HCT116 (cell line): ENCODE results near the gene LIPK. TPM values are rescaled to one million over a fixed set of nuclear protein-coding genes. Genes with fewer than 3 reads are reported as not detected.
A peak's percentile ranks its signal among the peaks of the same experiment; 100 is the strongest.

ENCODE experiments used
- ATAC-seq: fragments of 200-7000 bp; cut with Tn5 transposase; 2 replicates; pipeline ENCODE4 v1.9.1; 2020; ENCODE audit warnings: mild to moderate bottlenecking, moderate library complexity
- BruUV-seq: library from RNA; stranded (reverse); fragments of 400-500 nt; replicated peaks from 2 replicates; lab custom pipeline; 2021; lab: Mats Ljungman, UMichigan
- CTCF ChIA-PET: fragments of 300-600 bp; sonication (Branson Sonifier 250); formaldehyde crosslinking; loops from one replicate; lab custom pipeline; 2021; ENCODE audit warnings: antibody characterized with exemption; lab: Charles Lee
- POLR2A ChIA-PET: fragments of 300-600, 350-600 bp; sonication (Branson Sonifier 250); formaldehyde crosslinking; loops from one replicate; lab custom pipeline; 2021; ENCODE audit warnings: antibody characterized with exemption; lab: Charles Lee
- RAD21 ChIA-PET, 2 experiments: fragments of 300-600 bp; sonication (Branson Sonifier 250); formaldehyde crosslinking; loops; one replicate each; lab custom pipeline; 2023; ENCODE audit warnings: low total read pairs in 2 of 2; ENCODE audit not compliant: uncharacterized antibody in 2 of 2, unreplicated experiment in 2 of 2, low non-redundant PET in 1 of 2; lab: Charles Lee
- DNase-seq: peaks from one replicate; pipeline ENCODE4 v3.0.0-alpha.2; 2010; ENCODE audit warnings: low read depth, low spot score
- H2AFZ ChIP-seq: fragments of 200-600 bp; shearing (Covaris generic), sonication (generic); 2 replicates; pipeline ENCODE4 v1.6.1; 2017; ENCODE audit warnings: low read depth, mixed run types, mixed read lengths, antibody characterized with exemption, low read length; ENCODE audit not compliant: poor library complexity, severe bottlenecking
- H3K27ac ChIP-seq: 2 replicates; pipeline ENCODE4 v1.5.1; 2012; ENCODE audit warnings: low read depth, low read length
- H3K27me3 ChIP-seq: fragments of 200-600 bp; sonication (generic); 2 replicates; pipeline ENCODE4 v1.6.1; 2016; ENCODE audit warnings: mixed run types, low read length, mixed read lengths; ENCODE audit not compliant: insufficient read depth
- H3K36me3 ChIP-seq, 2 experiments: fragments of 200-500 bp in 1 of 2; fragments of 200-600 bp in 1 of 2; sonication (Bioruptor generic) in 1 of 2; sonication (generic) in 1 of 2; 2 replicates each; pipeline versions ENCODE4 v1.5.1 to v1.6.1; 2014 to 2016; ENCODE audit warnings: low read length in 2 of 2, inconsistent platforms in 1 of 2, mixed read lengths in 1 of 2, mixed run types in 1 of 2; ENCODE audit not compliant: insufficient read depth in 2 of 2, control insufficient read depth in 1 of 2
- H3K4me1 ChIP-seq, 2 experiments: fragments of 200-600 bp in 1 of 2; sonication (generic) in 1 of 2; 2 replicates each; pipeline versions ENCODE4 v1.5.1 to v1.6.1; 2012 to 2017; ENCODE audit warnings: low read length in 2 of 2, inconsistent platforms in 1 of 2, mild to moderate bottlenecking in 1 of 2, mixed read lengths in 1 of 2, mixed run types in 1 of 2, moderate library complexity in 1 of 2; ENCODE audit not compliant: insufficient read depth in 2 of 2, control insufficient read depth in 1 of 2
- H3K4me2 ChIP-seq: fragments of 200-600 bp; sonication (generic); 2 replicates; pipeline ENCODE4 v1.6.1; 2017; ENCODE audit warnings: mixed run types, low read length, mixed read lengths
- H3K4me3 ChIP-seq, 2 experiments: fragments of 200-600 bp in 1 of 2; sonication (generic) in 1 of 2; replicated peaks in 1 of 2; 2 replicates each; pipeline ENCODE4 v1.5.1; 2011 to 2016; ENCODE audit warnings: low read length in 2 of 2, control low read depth in 1 of 2, low read depth in 1 of 2, mild to moderate bottlenecking in 1 of 2, mixed read lengths in 1 of 2, mixed run types in 1 of 2
- H3K79me2 ChIP-seq: fragments of 200-600 bp; sonication (generic); 2 replicates; pipeline ENCODE4 v1.6.1; 2017; ENCODE audit warnings: mild to moderate bottlenecking, mixed run types, low read length, moderate library complexity, mixed read lengths; ENCODE audit not compliant: insufficient read depth
- H3K9ac ChIP-seq: fragments of 200-600 bp; sonication (generic); 2 replicates; pipeline ENCODE4 v1.6.1; 2016; ENCODE audit warnings: low read length, mixed read lengths
- H3K9me2 ChIP-seq: fragments of 200-600 bp; sonication (generic), shearing (Covaris generic); 2 replicates; pipeline ENCODE4 v1.6.1; 2017; ENCODE audit warnings: mixed run types, mild to moderate bottlenecking, moderate library complexity; ENCODE audit not compliant: insufficient read depth
- H3K9me3 ChIP-seq, 2 experiments: fragments of 200-500 bp in 1 of 2; fragments of 200-600 bp in 1 of 2; sonication (Bioruptor generic) in 1 of 2; sonication (generic) in 1 of 2; 2 replicates each; pipeline ENCODE4 v1.6.1; 2014 to 2017; ENCODE audit warnings: low read length in 2 of 2, mixed read lengths in 2 of 2, inconsistent platforms in 1 of 2, low read depth in 1 of 2, mild to moderate bottlenecking in 1 of 2, mixed run types in 1 of 2, moderate library complexity in 1 of 2; ENCODE audit not compliant: control insufficient read depth in 1 of 2, insufficient read depth in 1 of 2
- H4K20me1 ChIP-seq: fragments of 200-600 bp; sonication (generic), shearing (Covaris generic); 2 replicates; pipeline ENCODE4 v1.6.1; 2017; ENCODE audit warnings: mixed run types, mild to moderate bottlenecking, moderate library complexity; ENCODE audit not compliant: insufficient read depth
- CBX3 ChIP-seq: IDR thresholded peaks from 2 replicates; pipeline ENCODE4 v1.6.1; 2012; ENCODE audit warnings: low read depth
- CEBPB ChIP-seq: IDR thresholded peaks from 2 replicates; pipeline ENCODE4 v1.6.1; 2012; ENCODE audit warnings: low read depth
- EZH2 ChIP-seq: fragments of 200-600 bp; sonication (generic); IDR thresholded peaks from 2 replicates; pipeline ENCODE4 v1.6.1; 2017; ENCODE audit warnings: antibody characterized with exemption, mixed run types
- EZH2phosphoT487 ChIP-seq: fragments of 200-600 bp; IDR thresholded peaks from 2 replicates; pipeline ENCODE4 v1.6.1; 2018; ENCODE audit warnings: antibody characterized with exemption, borderline replicate concordance
- JUND ChIP-seq: IDR thresholded peaks from 2 replicates; pipeline ENCODE4 v1.6.1; 2012
- RAD21 ChIP-seq: IDR thresholded peaks from 2 replicates; pipeline ENCODE4 v1.6.1; 2012; ENCODE audit warnings: low read depth, mild to moderate bottlenecking
- SIN3A ChIP-seq: IDR thresholded peaks from 2 replicates; pipeline ENCODE4 v1.6.1; 2012; ENCODE audit warnings: low read depth
- SP1 ChIP-seq: IDR thresholded peaks from 2 replicates; pipeline ENCODE4 v1.6.1; 2012; ENCODE audit warnings: low read depth
- SRF ChIP-seq: IDR thresholded peaks from 2 replicates; pipeline ENCODE4 v1.6.1; 2012; ENCODE audit warnings: low read depth
- TCF7L2 ChIP-seq: IDR thresholded peaks from 2 replicates; pipeline ENCODE4 v1.7.0; 2011; ENCODE audit warnings: borderline replicate concordance, inconsistent platforms; ENCODE audit not compliant: insufficient read depth, insufficient read length; ENCODE audit errors: extremely low read depth
- YY1 ChIP-seq: IDR thresholded peaks from 2 replicates; pipeline ENCODE4 v1.6.1; 2011; ENCODE audit warnings: low read length, low read depth, moderate library complexity, mild to moderate bottlenecking; ENCODE audit not compliant: insufficient replicate concordance; ENCODE audit errors: extremely low read depth
- ZFX ChIP-seq: fragments of 450-650 bp; IDR thresholded peaks from 2 replicates; pipeline ENCODE4 v1.6.1; 2017
- intact Hi-C: fragments of 100-400 bp; cut with micrococcal nuclease; formaldehyde crosslinking; loops from 2 replicates; pipeline ENCODE4 v1.10.0; 2022
- total RNA-seq: library from RNA; stranded (reverse); gene quantifications from one replicate; pipeline ENCODE4 v1.2.1, GENCODE V29; 2021; ENCODE audit not compliant: unreplicated experiment
- TF ChIP-seq, protein P1 (sequence below): IDR thresholded peaks from 2 replicates; pipeline ENCODE4 v1.6.1; 2012
- TF ChIP-seq, protein P2 (sequence below), 3 experiments: fragments of 200-600 bp in 1 of 3; sonication (generic) in 1 of 3; IDR thresholded peaks in 2 of 3; conservative IDR thresholded peaks in 1 of 3; 2 replicates each; pipeline ENCODE4 v1.5.1; 2012 to 2017; ENCODE audit warnings: low read depth in 2 of 3, low read length in 2 of 3, antibody characterized with exemption in 1 of 3, borderline replicate concordance in 1 of 3, control low read depth in 1 of 3, mild to moderate bottlenecking in 1 of 3, mixed read lengths in 1 of 3, mixed run types in 1 of 3, moderate library complexity in 1 of 3; ENCODE audit not compliant: insufficient read depth in 1 of 3
- TF ChIP-seq, protein P3 (sequence below): IDR thresholded peaks from 2 replicates; pipeline ENCODE4 v1.6.1; 2012; ENCODE audit warnings: low read depth

Gene LIPK
- total RNA-seq, 1 experiment from 2014 or later, result not detected

DNA sequence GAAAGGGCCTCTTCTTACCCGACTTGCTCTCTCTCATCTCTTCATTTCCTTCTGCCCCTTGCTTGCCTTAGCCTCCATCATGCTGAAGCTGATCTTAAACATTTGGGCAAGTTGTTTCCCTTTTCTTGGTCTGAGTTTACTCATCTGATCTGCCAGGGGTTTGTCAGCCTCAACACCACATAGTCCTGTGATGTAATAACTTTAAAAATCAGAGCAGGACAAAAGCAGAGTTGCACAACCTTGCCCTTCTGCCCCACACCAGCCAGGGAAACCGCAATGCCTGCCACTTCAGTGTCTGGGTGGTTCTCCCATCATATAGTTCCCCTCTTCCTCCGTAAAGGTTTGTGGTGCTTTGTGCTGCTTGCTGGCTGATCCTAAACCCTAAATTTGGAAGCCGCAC, 86.6 kb downstream of the LIPK start (continued):
- TF ChIP-seq, protein P1, sequence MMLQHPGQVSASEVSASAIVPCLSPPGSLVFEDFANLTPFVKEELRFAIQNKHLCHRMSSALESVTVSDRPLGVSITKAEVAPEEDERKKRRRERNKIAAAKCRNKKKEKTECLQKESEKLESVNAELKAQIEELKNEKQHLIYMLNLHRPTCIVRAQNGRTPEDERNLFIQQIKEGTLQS, result no peak
- TF ChIP-seq CBX3, result no peak
- TF ChIP-seq, protein P2, sequence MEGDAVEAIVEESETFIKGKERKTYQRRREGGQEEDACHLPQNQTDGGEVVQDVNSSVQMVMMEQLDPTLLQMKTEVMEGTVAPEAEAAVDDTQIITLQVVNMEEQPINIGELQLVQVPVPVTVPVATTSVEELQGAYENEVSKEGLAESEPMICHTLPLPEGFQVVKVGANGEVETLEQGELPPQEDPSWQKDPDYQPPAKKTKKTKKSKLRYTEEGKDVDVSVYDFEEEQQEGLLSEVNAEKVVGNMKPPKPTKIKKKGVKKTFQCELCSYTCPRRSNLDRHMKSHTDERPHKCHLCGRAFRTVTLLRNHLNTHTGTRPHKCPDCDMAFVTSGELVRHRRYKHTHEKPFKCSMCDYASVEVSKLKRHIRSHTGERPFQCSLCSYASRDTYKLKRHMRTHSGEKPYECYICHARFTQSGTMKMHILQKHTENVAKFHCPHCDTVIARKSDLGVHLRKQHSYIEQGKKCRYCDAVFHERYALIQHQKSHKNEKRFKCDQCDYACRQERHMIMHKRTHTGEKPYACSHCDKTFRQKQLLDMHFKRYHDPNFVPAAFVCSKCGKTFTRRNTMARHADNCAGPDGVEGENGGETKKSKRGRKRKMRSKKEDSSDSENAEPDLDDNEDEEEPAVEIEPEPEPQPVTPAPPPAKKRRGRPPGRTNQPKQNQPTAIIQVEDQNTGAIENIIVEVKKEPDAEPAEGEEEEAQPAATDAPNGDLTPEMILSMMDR (IDR thresholded peaks at IDR 0.05 in 2 of 3, conservative IDR thresholded peaks at IDR 0.05 in 1 of 3; ENCODE audit: borderline replicate concordance in 1 of 3, insufficient read depth in 1 of 3, low read depth in 2 of 3, low read length in 2 of 3), result no peak

DNA sequence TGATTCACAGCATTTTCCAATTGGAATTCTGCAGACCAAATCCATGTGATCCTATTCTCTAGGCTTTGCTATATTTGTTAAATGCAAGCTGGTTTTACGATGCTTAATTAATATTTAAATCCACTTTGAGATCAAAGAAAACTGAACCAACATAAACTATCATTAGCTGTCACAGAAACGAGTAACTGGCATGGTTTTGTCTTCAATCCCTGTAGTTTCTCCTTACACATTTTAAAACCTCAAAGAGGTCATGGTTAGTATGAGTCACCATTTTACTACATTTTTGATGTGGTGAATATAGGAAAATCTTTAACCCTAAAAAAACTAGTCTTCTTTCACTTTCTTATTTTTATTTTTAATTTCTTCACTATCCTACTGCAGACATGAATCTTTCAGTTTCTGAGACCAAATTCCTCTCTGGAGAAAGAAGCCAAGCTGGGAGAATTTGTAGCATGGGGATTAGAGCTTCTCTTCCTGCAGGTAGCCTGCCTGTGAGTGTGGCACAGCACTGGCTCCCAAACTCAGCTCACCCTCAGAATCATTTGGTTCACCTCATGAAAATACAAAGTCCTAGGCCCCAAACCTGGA, 87.8 kb downstream of the LIPK start:
- RAD21 ChIA-PET, result no interaction called here
- Histone ChIP-seq H4K20me1 (no peaks in the 10 kb centered on the region), H3K36me3 (no peaks in the 10 kb centered on the region), H3K27me3 (no peaks in the 10 kb centered on the region), H3K4me2 (peak overlapping the region; percentile 23; the same call in 1 of the 2 replicates), H3K4me3 (no peak overlapping the region), H2AFZ (peak overlapping the region; percentile 42), H3K27ac (no peak overlapping the region), H3K9ac (no peak overlapping the region), H3K79me2 (no peaks in the 10 kb centered on the region), H3K4me1 (peaks cover 6 to 10% of the 10 kb centered on the region in 2 experiments; a peak in 3 of 4 replicates), H3K9me3 (no peaks in the 10 kb centered on the region), H3K9me2 (no peaks in the 10 kb centered on the region)
- ATAC-seq, result no peak
- no peak for DNase-seq
- intact Hi-C loops, result loop anchor here (5.0 kb wide), 2 partner anchors 107 to 227 kb away; no protein-coding TSS in a partner anchor
- POLR2A ChIA-PET, result no interaction called here
- CTCF ChIA-PET, result interaction anchor here (1.2 to 1.4 kb wide), 2 partner anchors 207 to 229 kb away, joined by 4 to 9 read pairs; no protein-coding TSS in a partner anchor
- no TSS peak for BruUV-seq
- TF ChIP-seq EZH2phosphoT487 (no peak), CEBPB (no peak), RAD21 (no peak), ZFX (no peak), SRF (no peak), TCF7L2 (peak; percentile 30), JUND (peak; percentile 64), CBX3 (0 out of 2 replicates have a peak, but pooled peaks have one; percentile 13), EZH2 (no peak), SP1 (no peak), YY1 (no peak), SIN3A (no peak)
- TF ChIP-seq, protein P2 (IDR thresholded peaks at IDR 0.05 in 2 of 3, conservative IDR thresholded peaks at IDR 0.05 in 1 of 3; ENCODE audit: borderline replicate concordance in 1 of 3, insufficient read depth in 1 of 3, low read depth in 2 of 3, low read length in 2 of 3), result no peak
- TF ChIP-seq, protein P3, sequence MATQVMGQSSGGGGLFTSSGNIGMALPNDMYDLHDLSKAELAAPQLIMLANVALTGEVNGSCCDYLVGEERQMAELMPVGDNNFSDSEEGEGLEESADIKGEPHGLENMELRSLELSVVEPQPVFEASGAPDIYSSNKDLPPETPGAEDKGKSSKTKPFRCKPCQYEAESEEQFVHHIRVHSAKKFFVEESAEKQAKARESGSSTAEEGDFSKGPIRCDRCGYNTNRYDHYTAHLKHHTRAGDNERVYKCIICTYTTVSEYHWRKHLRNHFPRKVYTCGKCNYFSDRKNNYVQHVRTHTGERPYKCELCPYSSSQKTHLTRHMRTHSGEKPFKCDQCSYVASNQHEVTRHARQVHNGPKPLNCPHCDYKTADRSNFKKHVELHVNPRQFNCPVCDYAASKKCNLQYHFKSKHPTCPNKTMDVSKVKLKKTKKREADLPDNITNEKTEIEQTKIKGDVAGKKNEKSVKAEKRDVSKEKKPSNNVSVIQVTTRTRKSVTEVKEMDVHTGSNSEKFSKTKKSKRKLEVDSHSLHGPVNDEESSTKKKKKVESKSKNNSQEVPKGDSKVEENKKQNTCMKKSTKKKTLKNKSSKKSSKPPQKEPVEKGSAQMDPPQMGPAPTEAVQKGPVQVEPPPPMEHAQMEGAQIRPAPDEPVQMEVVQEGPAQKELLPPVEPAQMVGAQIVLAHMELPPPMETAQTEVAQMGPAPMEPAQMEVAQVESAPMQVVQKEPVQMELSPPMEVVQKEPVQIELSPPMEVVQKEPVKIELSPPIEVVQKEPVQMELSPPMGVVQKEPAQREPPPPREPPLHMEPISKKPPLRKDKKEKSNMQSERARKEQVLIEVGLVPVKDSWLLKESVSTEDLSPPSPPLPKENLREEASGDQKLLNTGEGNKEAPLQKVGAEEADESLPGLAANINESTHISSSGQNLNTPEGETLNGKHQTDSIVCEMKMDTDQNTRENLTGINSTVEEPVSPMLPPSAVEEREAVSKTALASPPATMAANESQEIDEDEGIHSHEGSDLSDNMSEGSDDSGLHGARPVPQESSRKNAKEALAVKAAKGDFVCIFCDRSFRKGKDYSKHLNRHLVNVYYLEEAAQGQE, result no peak
